SW480 (cell line): Measurements from ENCODE around the gene HS3ST3B1.

ENCODE experiments used
- DNase-seq: peaks from one replicate; pipeline ENCODE4 v3.0.0-alpha.2; 2016; ENCODE audit warnings: low spot score

HS3ST3B1 gene

GRCh38 chr17:14321476-14321949 lies 20.6 kb downstream of the HS3ST3B1 start:
- no peak for DNase-seq

- no peak for DNase-seq
These were observed 21.3 kb downstream of the HS3ST3B1 start for GRCh38 chr17:14321980-14322776.

GRCh38 chr17:14323522-14323981 lies 22.7 kb downstream of the HS3ST3B1 start:
- DNase-seq: no peak

GRCh38 chr17:14325618-14326167 lies 24.8 kb downstream of the HS3ST3B1 start:
- no peak for DNase-seq

- DNase-seq: no peak
These were observed 29.1 kb downstream of the HS3ST3B1 start for GRCh38 chr17:14329900-14330491.

- DNase-seq: no peak
These were observed 29.6 kb downstream of the HS3ST3B1 start for GRCh38 chr17:14330492-14330962.

GRCh38 chr17:14331225-14331981 lies 30.5 kb downstream of the HS3ST3B1 start:
- DNase-seq: no peak

GRCh38 chr17:14331982-14332298 lies 31.1 kb downstream of the HS3ST3B1 start:
- DNase-seq: no peak

- DNase-seq: no peak
These were observed 31.4 kb downstream of the HS3ST3B1 start for GRCh38 chr17:14332331-14332730.

- no peak for DNase-seq
These were observed 32.6 kb downstream of the HS3ST3B1 start for GRCh38 chr17:14333506-14333905.

- no peak for DNase-seq
These were observed 33.5 kb downstream of the HS3ST3B1 start for GRCh38 chr17:14334276-14334840.

- no peak for DNase-seq
These were observed 34.0 kb downstream of the HS3ST3B1 start for GRCh38 chr17:14334919-14335318.

GRCh38 chr17:14336418-14336817 lies 35.5 kb downstream of the HS3ST3B1 start:
- DNase-seq: no peak

- no peak for DNase-seq
These were observed 36.8 kb downstream of the HS3ST3B1 start for GRCh38 chr17:14337596-14338079.

GRCh38 chr17:14340857-14341754 lies 40.2 kb downstream of the HS3ST3B1 start:
- no peak for DNase-seq

GRCh38 chr17:14341866-14342265 lies 41.0 kb downstream of the HS3ST3B1 start:
- DNase-seq: no peak

GRCh38 chr17:14346801-14347200 lies 45.9 kb downstream of the HS3ST3B1 start:
- no peak for DNase-seq

- DNase-seq: no peak
These were observed 50.6 kb downstream of the HS3ST3B1 start for GRCh38 chr17:14351493-14351892.

- no peak for DNase-seq
These were observed 51.3 kb downstream of the HS3ST3B1 start for GRCh38 chr17:14352136-14352535.

GRCh38 chr17:14353861-14354474 lies 53.1 kb downstream of the HS3ST3B1 start:
- no peak for DNase-seq
